Gastroesophageal sphincter (tissue), 3 donors: Measurements from ENCODE around the gene SDK1.

Experiments used
- CTCF ChIP-seq, 4 experiments: fragments of 200-600 bp in 2 of 4; fragments of 450-650 bp in 2 of 4; sonication (generic) in 1 of 4; IDR thresholded peaks; one replicate each; pipeline ENCODE4 v1.5.1; 2017 to 2019; ENCODE audit warnings: antibody characterized with exemption in 4 of 4, mild to moderate bottlenecking in 2 of 4, moderate library complexity in 2 of 4
- POLR2A ChIP-seq, 2 donors: fragments of 450-650 bp; IDR thresholded peaks; one replicate each; pipeline ENCODE4 v1.6.1; 2017; ENCODE audit warnings: antibody characterized with exemption in 2 of 2, mild to moderate bottlenecking in 2 of 2, moderate library complexity in 1 of 2

GRCh38 chr7:3639253-3639652 lies 338.2 kb downstream of the SDK1 start:
- TF ChIP-seq CTCF (IDR thresholded peaks at IDR 0.05) (no peak), POLR2A (IDR thresholded peaks at IDR 0.05) (no peak)
